SK-N-SH treated with all-trans-retinoic acid at 6 μM for 48 hours (cell line): Measurements from ENCODE around the gene MUS81.

ENCODE experiments used
- ARNTL ChIP-seq: fragments of 450-650 bp; formaldehyde crosslinking; IDR thresholded peaks from 2 replicates; pipeline ENCODE4 v1.5.0; 2020; ENCODE audit warnings: low read depth, mild to moderate bottlenecking, moderate library complexity, borderline replicate concordance
- CREB5 ChIP-seq: fragments of 250-450 bp; sonication (Bioruptor Pico); IDR thresholded peaks from 2 replicates; pipeline ENCODE4 v1.5.1; 2020; ENCODE audit warnings: low read depth, mild to moderate bottlenecking, moderate library complexity
- ZC3H10 ChIP-seq: fragments of 250-450 bp; sonication (Bioruptor Pico); IDR thresholded peaks from 2 replicates; pipeline ENCODE4 v1.5.1; 2021; ENCODE audit warnings: mild to moderate bottlenecking, moderate library complexity

- TF ChIP-seq ARNTL (no peak), CREB5 (CRISPR knock-in tag) (no peak), ZC3H10 (peak; percentile 45)
Observed at GRCh38 chr11:65851811-65852507, 8.3 kb upstream of the MUS81 start.
